ENCODE data around the gene DXO.
"Not testable (repeated sequence)": the region's sequence is repeated elsewhere in the genome, so short reads cannot be mapped to it uniquely, and the experiment has no call there.

DNA sequence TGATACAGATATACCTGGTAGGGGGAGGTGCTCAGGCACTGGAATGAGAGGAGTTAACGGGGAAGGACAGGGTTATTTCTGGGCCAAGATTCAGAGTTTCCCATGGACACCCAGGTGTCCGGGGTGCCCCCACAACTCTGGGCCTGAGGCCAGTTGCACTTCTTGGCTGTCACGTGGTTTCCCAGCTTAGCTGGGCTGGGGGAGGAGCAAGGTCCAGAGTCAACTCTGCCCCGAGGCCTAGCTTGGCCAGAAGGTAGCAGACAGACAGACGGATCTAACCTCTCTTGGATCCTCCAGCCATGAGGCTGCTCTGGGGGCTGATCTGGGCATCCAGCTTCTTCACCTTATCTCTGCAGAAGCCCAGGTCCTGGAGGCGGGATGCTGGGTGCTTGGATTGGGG lies 42.6 kb upstream of the DXO start, which contains the start of gene C4B:
- TF ChIP-seq, protein P1, sequence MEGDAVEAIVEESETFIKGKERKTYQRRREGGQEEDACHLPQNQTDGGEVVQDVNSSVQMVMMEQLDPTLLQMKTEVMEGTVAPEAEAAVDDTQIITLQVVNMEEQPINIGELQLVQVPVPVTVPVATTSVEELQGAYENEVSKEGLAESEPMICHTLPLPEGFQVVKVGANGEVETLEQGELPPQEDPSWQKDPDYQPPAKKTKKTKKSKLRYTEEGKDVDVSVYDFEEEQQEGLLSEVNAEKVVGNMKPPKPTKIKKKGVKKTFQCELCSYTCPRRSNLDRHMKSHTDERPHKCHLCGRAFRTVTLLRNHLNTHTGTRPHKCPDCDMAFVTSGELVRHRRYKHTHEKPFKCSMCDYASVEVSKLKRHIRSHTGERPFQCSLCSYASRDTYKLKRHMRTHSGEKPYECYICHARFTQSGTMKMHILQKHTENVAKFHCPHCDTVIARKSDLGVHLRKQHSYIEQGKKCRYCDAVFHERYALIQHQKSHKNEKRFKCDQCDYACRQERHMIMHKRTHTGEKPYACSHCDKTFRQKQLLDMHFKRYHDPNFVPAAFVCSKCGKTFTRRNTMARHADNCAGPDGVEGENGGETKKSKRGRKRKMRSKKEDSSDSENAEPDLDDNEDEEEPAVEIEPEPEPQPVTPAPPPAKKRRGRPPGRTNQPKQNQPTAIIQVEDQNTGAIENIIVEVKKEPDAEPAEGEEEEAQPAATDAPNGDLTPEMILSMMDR (IDR thresholded peaks at IDR 0.05; ENCODE audit: insufficient read depth, low read length, poor library complexity, severe bottlenecking), result not testable (repeated sequence)
- TF ChIP-seq EZH2phosphoT487 (conservative IDR thresholded peaks at IDR 0.05; ENCODE audit: low read length), result not testable (repeated sequence)

Measured in SU-DHL-6 (cell line).